ENCODE data around the gene SAMD3.

GRCh38 chr6:130187335-130188206, 35.2 kb downstream of the SAMD3 start:
- TF ChIP-seq RXRA (IDR thresholded peaks at IDR 0.05), result no peak
- no peak for TF ChIP-seq GABPA (IDR thresholded peaks at IDR 0.05 in 1 of 2, conservative IDR thresholded peaks at IDR 0.05 in 1 of 2)
- TF ChIP-seq CTCF (IDR thresholded peaks at IDR 0.05; ENCODE audit: low read depth, low read length, missing input control), result no peak
- no peak for TF ChIP-seq MAX (IDR thresholded peaks at IDR 0.05)
- no peak for TF ChIP-seq HNF4G (IDR thresholded peaks at IDR 0.05)
- no peak for TF ChIP-seq RAD21 (IDR thresholded peaks at IDR 0.05)
- no peak for TF ChIP-seq ATF3 (IDR thresholded peaks at IDR 0.05)
